GM20000 (cell line): ENCODE results near the gene PYDC2.

ENCODE experiments used
- DNase-seq: peaks from one replicate; pipeline ENCODE4 v3.0.0; 2012; ENCODE audit warnings: low spot score
- TF ChIP-seq, protein P1 (sequence below): IDR thresholded peaks from 2 replicates; pipeline ENCODE4 v1.5.1; 2012; ENCODE audit warnings: mild to moderate bottlenecking, control low read depth; ENCODE audit errors: extremely low read depth, missing control alignments

The PYDC2 gene

DNA sequence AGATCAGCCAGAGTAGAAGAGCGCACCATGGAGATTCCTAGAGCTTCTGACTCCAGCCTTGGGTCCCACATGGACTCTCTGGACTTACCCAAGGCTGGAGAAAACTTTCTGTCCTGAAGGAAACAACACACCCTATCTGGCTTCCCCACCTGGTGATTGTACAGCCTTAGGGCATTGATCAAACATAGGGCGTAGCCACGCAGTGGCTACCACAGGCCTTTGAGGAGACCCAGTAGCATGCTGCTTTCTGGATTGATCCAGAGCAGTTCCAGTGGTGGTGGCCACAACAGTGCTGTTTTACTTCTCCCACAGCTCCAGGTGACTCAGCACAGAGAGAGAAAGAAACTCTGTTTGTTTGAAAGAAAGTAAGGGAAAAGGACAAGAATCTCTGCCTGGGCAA lies 23.5 kb downstream of the PYDC2 start:
- DNase-seq = no peak
- TF ChIP-seq, protein P1, sequence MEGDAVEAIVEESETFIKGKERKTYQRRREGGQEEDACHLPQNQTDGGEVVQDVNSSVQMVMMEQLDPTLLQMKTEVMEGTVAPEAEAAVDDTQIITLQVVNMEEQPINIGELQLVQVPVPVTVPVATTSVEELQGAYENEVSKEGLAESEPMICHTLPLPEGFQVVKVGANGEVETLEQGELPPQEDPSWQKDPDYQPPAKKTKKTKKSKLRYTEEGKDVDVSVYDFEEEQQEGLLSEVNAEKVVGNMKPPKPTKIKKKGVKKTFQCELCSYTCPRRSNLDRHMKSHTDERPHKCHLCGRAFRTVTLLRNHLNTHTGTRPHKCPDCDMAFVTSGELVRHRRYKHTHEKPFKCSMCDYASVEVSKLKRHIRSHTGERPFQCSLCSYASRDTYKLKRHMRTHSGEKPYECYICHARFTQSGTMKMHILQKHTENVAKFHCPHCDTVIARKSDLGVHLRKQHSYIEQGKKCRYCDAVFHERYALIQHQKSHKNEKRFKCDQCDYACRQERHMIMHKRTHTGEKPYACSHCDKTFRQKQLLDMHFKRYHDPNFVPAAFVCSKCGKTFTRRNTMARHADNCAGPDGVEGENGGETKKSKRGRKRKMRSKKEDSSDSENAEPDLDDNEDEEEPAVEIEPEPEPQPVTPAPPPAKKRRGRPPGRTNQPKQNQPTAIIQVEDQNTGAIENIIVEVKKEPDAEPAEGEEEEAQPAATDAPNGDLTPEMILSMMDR = no peak

DNA sequence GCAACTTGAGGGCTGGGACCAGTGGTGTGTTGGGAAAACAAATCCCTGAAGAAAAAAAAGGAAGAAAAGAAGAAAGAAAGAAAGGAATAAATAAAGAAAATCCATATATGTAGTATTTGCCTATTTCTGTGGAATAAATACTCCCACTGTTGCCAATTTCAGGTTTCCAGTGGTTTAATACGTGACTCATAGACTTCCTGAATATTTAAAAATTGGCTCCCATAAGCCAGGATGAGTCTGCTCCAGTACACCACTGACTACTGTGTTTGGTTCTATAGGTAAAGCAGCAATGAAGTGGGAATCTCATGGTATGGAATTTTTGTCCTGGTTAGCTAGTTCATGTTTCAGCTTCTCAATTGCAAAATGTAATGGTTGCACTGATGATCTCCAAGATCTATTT lies 31.6 kb downstream of the PYDC2 start:
- TF ChIP-seq, protein P1 = no peak
- DNase-seq = no peak

DNA sequence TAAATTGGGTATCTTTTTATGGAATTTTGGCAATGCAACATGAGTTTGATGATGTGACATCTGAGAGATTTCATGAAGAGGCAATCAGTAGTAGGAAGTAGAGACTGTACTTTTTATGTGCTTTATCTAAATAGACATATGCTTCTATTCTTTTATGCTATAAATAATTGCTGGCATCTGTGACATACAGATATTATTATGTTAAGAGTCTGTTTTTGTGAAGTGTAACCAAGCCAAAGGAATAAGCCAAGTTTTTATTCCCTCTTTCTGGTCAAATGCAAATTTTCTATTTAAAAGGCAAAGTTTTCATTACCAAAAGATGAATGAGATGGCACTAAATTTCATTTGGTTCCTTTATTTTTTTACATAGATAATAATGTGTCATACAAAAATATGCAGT lies 32.4 kb downstream of the PYDC2 start:
- TF ChIP-seq, protein P1 = no peak
- DNase-seq = no peak

DNA sequence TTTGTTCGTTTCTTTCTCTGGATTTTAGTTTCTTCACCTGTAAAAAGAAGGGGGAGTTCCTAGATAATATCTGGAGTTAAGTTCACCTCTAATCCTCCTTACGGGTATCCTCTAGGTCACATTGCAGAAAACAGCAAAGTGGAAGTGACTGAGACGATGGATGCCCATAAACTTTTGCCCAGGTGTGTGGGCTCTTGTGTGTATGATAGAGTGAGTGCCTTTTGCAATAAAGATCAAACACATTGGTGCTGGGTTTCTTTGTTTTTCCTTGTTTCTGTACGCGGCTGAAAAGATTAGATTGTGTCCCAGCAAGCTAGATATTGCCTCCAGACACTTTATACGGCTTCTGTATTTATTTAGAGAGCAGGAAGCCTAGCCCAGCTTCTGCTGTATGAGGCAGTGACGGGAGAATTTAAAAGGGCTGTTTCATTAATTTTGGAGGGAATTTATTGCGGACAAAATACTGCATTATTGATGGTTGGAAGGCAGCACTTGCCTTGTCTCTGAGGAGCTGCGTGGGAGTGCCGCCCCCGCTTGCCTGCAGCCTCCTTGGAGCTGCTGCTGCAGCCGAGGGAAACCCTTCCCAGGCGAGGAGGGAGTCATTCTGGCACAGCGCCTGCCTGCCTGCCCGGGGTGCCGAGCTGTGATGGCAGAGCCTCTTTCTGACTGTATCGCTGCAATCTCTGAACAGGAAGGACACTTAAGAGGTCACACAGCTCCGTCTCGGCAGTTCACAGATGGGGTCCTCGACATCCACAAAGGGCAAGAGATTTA lies 38.5 kb downstream of the PYDC2 start:
- no peak for DNase-seq
- TF ChIP-seq, protein P1 = no peak

DNA sequence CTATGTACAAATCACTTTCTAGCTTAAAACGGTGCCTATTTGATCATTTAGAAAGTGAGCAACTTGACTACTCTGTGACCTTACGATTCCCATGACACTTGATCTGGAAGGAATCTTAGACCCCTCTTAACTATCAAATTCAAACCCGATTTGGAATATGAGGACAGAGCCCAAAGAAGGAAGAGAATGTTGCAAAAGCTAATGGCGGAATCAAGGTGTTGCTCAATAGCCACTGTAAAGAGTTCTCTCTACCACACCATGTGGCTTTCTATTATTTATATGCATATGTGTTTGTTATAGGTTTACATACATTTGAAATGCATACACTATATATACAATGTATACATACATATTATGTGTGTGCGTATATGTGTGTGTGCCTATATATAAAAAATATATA lies 39.9 kb downstream of the PYDC2 start:
- no peak for DNase-seq
- TF ChIP-seq, protein P1 = no peak

DNA sequence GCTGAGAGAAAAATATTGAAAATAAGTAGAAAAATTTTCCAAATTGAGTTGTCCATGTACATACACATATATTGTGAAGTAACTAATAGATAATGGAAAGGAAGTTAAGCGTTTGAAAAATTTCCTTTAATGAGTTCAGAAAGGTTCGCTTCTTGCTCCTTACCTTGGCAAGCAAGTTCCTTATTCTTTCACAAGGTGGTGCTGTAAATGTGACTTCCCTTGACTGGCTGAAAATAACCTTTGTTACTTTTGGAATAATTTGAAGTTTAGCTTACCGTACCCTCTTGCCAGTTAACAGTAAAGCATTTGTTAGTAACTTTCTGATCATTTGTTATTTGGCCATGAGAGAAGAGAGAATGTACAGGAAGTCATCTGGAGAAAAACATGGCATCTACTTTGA lies 41.6 kb downstream of the PYDC2 start:
- TF ChIP-seq, protein P1 = no peak
- DNase-seq = no peak

DNA sequence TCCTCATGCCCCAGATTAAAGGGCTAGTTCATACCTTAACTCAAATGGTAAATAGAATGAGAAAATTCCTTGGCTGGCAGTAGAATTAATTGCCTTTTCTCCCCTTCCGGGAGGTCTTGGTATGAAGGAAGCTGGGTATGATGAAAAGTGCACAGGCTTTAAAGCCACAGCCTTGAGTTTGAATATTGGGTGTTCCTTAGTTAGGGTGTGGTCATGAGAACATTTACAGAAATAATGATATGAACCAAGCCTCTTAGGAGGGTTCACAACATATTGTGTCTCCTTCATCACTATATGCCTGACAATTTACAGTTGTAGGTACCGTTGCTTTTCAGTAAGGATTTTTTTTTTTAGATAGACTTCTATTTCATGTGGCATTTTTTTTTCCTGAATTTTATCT lies 48.1 kb downstream of the PYDC2 start:
- TF ChIP-seq, protein P1 = no peak
- no peak for DNase-seq
